Lower leg skin (tissue), 3 donors: ENCODE data around the gene MIPEP.

Experiments
- CTCF ChIP-seq, 3 donors: fragments of 450-650 bp; IDR thresholded peaks; one replicate each; pipeline ENCODE4 v1.5.1; 2016; ENCODE audit warnings: antibody characterized with exemption in 3 of 3, mild to moderate bottlenecking in 3 of 3, moderate library complexity in 2 of 3
- POLR2A ChIP-seq, 2 donors: fragments of 450-650 bp; IDR thresholded peaks; one replicate each; pipeline ENCODE4 v1.6.1; 2016 to 2017; ENCODE audit warnings: antibody characterized with exemption in 2 of 2, mild to moderate bottlenecking in 1 of 2, moderate library complexity in 1 of 2

GRCh38 chr13:23905766-23906165 lies 16.6 kb upstream of the MIPEP start:
- TF ChIP-seq CTCF (IDR thresholded peaks at IDR 0.05), result no peak
- no peak for TF ChIP-seq POLR2A (IDR thresholded peaks at IDR 0.05)
